ENCODE results near the gene CISD3.

The CISD3 gene

DNA sequence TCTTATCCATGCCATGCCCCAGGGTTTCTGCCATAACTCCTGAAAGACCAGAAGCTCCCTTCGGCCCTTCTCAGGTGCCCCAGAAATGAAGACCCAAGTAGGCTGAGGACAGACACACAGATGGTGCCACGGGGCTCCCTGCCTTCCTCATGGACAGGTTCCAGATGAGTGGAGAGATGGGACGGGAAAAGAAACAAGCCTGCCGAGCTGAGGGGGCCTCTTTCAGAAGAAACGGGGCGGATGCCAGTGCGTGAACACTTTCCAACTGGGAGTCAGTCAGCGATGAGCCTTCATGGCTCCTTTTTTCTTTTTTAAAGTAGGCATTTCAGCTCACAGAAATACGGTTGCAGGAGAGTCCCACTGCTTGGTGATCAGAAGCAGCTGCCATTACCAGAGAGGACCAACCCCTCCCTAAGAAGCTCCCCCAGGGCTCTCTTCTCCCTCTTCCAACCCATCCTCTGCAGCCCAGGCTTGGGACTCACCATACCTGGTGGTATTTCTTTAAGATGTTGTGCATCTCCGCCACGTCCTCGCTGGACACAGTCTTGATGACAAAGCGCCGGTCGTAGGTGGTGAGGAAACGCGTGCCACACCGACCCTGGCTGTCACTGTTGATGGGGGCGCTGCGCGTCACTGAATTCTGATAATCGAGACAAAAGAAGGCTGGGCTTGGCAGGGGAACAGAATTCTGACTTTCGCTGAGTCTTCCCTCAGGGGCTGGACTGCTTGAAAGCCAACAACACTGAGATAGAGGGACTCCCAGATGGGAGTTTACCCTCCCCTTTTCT lies 50.0 kb downstream of the CISD3 start:
- Histone ChIP-seq H3K4me3 (replicated peaks; ENCODE audit: low read depth, low read length) (no peak overlapping the region), H3K36me3 (ENCODE audit: control insufficient read depth, insufficient read depth, low read length) (peaks cover 50% of the 10 kb centered on the region), H3K27me3 (replicated peaks; ENCODE audit: control insufficient read depth, insufficient read depth, low read length) (no peaks in the 10 kb centered on the region)
- DNase-seq (ENCODE audit: extremely low read depth, insufficient read length): no peak
- TF ChIP-seq, protein P1, sequence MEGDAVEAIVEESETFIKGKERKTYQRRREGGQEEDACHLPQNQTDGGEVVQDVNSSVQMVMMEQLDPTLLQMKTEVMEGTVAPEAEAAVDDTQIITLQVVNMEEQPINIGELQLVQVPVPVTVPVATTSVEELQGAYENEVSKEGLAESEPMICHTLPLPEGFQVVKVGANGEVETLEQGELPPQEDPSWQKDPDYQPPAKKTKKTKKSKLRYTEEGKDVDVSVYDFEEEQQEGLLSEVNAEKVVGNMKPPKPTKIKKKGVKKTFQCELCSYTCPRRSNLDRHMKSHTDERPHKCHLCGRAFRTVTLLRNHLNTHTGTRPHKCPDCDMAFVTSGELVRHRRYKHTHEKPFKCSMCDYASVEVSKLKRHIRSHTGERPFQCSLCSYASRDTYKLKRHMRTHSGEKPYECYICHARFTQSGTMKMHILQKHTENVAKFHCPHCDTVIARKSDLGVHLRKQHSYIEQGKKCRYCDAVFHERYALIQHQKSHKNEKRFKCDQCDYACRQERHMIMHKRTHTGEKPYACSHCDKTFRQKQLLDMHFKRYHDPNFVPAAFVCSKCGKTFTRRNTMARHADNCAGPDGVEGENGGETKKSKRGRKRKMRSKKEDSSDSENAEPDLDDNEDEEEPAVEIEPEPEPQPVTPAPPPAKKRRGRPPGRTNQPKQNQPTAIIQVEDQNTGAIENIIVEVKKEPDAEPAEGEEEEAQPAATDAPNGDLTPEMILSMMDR (IDR thresholded peaks at IDR 0.05; ENCODE audit: insufficient read depth, low read length, poor library complexity, severe bottlenecking): no peak

GRCh38 chr17:38783227-38783626 lies 53.1 kb downstream of the CISD3 start:
- DNase-seq (ENCODE audit: extremely low read depth, insufficient read length): no peak
- TF ChIP-seq, protein P1 (IDR thresholded peaks at IDR 0.05; ENCODE audit: insufficient read depth, low read length, poor library complexity, severe bottlenecking): no peak
- Histone ChIP-seq H3K36me3 (ENCODE audit: control insufficient read depth, insufficient read depth, low read length) (peaks cover 44% of the 10 kb centered on the region), H3K27me3 (replicated peaks; ENCODE audit: control insufficient read depth, insufficient read depth, low read length) (no peaks in the 10 kb centered on the region), H3K4me3 (replicated peaks; ENCODE audit: low read depth, low read length) (no peak overlapping the region)
